DND-41 (cell line): ENCODE measurements around the gene LTBP2.

Experiments
- CTCF ChIP-seq: IDR thresholded peaks from 2 replicates; pipeline ENCODE4 v1.5.1; 2012; ENCODE audit warnings: borderline replicate concordance, low read length, moderate library complexity, mild to moderate bottlenecking; ENCODE audit not compliant: poor library complexity, severe bottlenecking; ENCODE audit errors: extremely low read depth
- EZH2 ChIP-seq: IDR thresholded peaks from 3 replicates; pipeline ENCODE4 v1.6.1; 2012; ENCODE audit warnings: borderline replicate concordance, low read depth, mild to moderate bottlenecking, moderate library complexity, low read length, inconsistent platforms; ENCODE audit not compliant: severe bottlenecking

GRCh38 chr14:74510223-74510931 is 101.7 kb downstream of the LTBP2 start:
- no peak for TF ChIP-seq CTCF
- no peak for TF ChIP-seq EZH2
